GM18519 (cell line): ENCODE results near the gene CEBPG.

Source experiments
- ATAC-seq: cut with Tn5 transposase; IDR thresholded peaks from one replicate; pipeline ENCODE4 v1.9.1; 2021; ENCODE audit warnings: mild to moderate bottlenecking, moderate library complexity; ENCODE audit not compliant: unreplicated experiment, low FRiP score

The CEBPG gene

DNA sequence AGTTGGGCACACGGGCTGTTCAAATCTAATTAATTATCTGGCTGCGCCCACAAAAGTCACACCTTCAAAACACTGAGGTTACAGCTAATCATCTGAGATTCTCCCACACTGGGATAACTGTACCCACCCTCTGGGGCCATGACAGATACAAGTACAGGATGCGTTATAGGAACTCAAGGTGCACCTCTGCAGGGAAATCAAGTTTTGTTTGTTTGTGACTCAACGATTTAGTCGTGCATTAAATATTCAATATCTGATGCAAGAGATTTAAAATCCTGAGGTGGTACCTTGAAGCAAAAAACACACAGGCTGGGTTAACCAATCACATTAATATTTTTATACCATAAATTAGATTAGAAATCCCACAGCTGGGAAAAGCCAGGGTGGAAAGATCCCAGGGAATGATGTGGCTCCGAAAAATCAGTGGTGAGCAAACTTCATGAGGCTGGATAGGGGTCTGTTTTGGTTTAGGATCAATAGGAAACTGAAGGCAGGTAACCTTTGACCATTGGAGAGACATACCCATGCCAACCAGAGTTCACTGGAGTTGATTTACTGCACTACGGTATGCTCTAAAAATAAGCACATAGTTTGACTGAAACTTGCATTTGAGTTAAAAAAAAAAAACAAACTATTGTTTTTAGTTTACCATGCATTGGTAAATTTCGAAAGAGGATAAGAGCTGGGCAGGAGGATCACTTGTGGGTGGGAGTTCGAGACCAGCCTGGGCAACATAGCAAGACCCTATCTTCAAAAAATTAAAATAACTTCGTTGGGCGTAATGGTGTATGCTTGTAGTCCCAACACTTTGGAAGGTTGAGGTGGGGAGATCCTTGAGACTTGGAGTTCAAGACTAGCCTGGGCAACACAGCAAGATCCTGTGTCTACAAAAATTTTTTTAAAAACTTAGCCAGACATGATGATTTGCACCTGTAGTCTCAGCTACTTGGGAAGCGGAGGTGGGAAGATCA is 23.9 kb upstream of the CEBPG start:
- no peak for ATAC-seq

- no peak for ATAC-seq
Measured at GRCh38 chr19:33350538-33351309, 22.8 kb upstream of the CEBPG start.

GRCh38 chr19:33355535-33355934 is 18.0 kb upstream of the CEBPG start:
- no peak for ATAC-seq

DNA sequence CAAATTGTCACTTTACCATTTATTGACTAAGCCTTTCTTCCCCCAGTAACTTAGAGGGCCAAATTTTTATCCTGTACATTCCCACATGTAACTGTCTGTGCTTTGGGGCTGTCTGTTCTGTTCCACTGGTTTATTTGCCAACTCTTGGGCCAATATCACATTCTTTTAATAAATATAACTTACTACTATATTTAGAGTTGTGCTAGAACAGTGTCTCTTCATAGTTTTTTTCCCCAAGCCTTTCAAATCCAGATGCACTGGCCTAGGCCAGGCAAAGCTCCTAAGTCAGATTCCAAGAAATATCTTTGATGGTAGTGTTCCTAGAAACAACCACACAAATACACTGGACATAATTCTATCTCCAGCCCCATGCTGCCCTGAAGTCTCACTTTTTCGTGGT is 16.0 kb upstream of the CEBPG start:
- no peak for ATAC-seq

- no peak for ATAC-seq
Measured at GRCh38 chr19:33358408-33358807, 15.1 kb upstream of the CEBPG start.

DNA sequence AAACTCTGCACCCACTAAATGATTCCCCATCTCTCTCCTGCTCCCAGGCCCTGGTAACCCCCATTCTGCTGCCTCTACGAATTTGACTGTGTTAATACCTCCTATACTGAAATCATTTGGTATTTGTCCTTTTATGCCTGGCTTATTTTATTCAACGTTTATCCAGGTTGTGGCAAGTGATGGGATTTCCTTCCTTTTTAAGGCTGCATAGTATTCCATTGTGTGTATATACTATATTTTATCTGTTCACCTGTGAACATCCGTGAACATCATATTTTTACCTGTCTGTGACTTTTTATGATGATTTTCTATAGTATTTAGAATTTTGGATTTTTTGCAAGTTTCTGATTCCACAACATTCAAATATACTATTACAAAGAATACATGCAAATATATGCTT is 13.9 kb upstream of the CEBPG start:
- ATAC-seq = no peak

DNA sequence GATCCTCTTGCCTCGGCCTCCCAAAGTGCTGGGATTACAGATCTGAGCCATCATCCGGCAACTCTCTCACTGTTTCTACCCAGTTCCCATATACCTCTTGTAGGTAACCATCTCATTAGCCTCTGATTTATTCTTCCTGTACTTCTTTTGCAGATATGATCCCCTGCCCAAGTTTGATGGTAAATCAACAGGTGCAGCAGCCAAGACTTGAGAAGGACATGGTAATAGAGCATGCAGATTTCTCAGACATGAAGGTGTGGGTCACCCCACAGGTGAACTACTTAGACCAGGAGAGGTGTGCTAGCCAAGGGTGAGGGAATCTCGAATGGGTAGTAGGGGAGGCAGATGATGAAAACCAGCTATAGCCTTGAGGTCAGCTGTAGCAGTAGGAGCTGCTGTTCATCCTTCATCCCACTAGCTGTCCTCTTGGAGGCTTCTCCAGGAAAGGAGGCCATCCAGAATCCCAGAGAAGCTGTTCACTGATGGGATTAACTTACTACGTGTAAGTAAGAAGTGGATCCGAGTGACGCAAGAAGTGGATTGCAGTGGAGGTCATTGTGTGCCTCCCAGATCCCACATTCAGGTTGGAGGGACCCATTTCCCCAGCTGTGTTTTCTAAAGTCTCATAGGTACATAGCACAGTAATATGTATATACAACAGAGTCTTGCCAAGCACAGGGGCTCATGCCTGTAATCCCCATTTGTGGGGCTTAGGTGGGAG is 10.8 kb upstream of the CEBPG start:
- no peak for ATAC-seq

DNA sequence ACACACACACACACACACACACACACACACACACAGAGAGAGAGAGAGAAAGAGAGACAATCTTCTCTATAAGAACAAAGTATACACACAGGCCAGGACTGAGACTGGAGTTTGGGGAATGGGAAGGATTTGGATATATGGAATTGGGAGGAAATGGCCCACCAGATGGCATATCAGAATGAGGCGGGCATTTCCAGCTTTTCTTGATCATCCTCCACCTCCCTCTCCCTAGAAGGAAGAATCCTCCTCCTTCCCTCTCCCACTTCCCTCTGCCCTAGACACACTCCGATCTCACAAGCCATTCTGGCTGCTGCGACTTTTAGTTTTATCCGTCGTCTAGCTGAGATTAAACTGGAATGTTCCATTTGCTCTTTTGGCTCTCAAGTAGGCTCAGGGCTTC is 10.0 kb upstream of the CEBPG start:
- ATAC-seq = no peak

GRCh38 chr19:33365691-33366090 is 7.8 kb upstream of the CEBPG start:
- no peak for ATAC-seq

DNA sequence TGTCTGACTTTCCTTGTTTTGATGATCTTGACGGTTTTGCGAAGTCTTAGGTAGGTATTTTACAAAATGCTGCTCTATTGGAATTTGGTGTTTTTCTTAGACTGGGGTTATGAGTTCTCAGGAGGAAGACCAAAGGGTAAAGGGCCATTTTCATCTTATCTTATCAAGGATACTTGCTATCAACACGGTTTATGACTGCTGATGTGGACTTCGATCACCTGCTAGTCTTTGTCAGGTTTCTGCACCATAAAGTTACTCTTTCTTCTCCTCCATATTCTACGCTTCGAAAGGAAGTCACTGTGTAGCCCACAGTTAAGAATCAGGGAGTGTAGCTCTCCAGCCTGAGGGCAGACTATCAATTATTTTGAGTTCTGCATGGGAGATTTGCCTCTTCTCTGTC is 7.4 kb upstream of the CEBPG start:
- no peak for ATAC-seq

DNA sequence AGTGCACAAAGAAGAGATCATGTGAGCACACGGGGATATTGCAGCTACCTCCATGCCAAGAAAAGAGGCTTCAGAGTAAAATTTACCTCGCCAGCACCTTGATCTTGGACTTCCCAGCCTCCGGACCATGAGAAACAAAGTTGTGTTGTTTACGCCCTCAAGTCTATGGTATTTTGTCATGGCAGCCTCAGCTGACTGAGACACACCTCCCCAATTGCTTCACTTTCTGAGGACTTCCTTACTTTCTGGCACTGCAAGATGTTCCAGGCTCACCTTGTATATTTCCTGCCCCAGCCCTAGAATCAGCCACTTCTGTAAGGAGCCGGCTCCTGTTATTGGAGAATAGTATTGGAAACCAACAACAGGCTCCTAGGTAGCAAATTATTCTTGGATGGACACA is 6.6 kb upstream of the CEBPG start:
- no peak for ATAC-seq

DNA sequence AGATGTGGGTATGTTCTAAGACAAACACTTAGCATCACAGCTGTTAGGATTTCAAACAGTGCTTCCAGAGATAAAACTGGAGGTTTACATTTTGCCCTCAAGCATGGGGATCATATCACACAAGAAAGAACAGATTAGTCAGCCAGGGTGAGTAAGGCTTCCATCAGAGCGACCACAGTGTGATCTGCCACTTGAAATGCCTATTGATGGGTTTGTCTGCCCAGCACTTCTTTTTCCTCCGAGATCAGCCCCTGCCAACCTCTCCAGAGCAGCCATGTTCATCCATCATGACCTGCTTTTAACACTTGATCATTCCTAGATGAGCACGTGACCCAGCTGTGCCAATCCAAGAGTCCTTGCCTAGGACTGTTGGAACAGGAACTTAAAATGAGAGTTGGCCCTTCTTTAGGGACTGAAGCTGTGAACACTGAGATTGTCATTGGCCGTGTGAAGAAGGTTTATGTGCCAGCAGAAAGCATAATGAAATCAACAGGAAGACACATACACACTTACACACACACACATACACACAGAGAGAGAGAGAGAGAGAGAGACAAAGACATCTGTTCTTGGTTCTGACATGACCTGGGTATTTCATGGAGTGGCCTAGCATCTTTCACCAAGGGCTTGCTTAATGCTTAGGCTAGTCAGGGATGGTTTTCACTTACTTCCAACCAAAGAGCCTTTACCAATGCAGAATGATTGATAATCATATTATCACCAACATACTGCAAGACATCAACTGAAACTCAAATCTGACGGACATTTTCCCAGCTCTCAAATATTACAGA is 5.2 kb upstream of the CEBPG start:
- no peak for ATAC-seq

GRCh38 chr19:33370783-33371182 is 2.7 kb upstream of the CEBPG start:
- ATAC-seq = no peak

- no peak for ATAC-seq
Measured at GRCh38 chr19:33374236-33374714, 766 bp downstream of the CEBPG start.

GRCh38 chr19:33375156-33375836 is 1.8 kb downstream of the CEBPG start:
- ATAC-seq = no peak

- no peak for ATAC-seq
Measured at GRCh38 chr19:33375837-33376159, 2.3 kb downstream of the CEBPG start.

DNA sequence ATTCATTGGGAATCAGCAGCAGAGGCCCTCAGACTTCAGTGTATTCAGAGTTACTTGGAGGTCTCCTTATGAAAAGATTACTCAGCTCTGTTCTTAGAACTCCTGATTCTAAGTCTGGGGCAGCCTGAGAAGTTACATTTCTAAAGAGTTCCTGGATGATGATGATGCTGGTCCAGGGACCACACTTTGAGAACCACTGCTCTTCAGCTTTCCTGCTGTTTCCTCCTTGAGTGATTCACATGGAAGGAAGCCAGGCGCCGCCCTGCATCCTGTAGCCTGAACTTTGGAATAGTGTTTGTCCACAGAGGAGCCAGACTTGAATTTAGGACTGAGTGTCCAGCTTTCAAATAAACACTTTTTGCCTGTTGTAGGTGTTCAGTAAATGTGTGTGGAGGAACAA is 2.9 kb downstream of the CEBPG start:
- ATAC-seq = no peak

DNA sequence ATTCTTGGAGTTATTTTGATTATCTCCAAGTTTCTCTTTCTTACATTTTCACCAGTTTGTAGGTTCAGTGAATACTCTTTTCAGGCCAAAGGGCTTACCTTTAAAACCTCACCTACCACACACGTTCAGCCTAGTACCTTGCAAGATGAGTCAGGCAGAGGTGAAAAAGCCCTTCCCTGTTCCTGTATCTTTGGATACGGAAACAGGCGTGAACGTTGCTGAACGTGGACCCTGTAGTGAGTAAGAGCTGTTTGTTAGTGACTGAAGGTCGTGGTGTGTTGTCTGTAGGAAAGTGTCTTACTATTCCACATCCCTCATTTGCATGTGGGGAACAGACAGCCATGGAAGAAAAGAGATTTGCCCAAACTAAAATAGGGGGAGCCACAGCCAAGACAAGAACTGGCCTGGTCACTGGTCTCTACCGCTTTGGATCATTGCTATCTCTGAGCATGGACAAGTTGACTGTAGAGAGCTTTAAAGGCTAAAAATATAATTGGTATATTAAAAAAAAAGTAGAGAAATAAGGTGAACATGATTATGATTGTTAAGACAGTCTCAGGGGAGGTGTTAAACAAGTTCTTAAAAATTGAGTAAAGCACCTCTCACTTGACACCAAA is 3.5 kb downstream of the CEBPG start:
- ATAC-seq = no peak
